GM12874 (cell line): Measurements from ENCODE around the gene ATG13.

Source experiments
- TF ChIP-seq, protein P1 (sequence below): IDR thresholded peaks from 2 replicates; pipeline ENCODE4 v1.5.1; 2011; ENCODE audit warnings: low read depth, mild to moderate bottlenecking, control low read depth, low read length, moderate library complexity; ENCODE audit not compliant: insufficient read depth

ATG13 gene

GRCh38 chr11:46706886-46707285, 89.5 kb downstream of the ATG13 start:
- TF ChIP-seq, protein P1, sequence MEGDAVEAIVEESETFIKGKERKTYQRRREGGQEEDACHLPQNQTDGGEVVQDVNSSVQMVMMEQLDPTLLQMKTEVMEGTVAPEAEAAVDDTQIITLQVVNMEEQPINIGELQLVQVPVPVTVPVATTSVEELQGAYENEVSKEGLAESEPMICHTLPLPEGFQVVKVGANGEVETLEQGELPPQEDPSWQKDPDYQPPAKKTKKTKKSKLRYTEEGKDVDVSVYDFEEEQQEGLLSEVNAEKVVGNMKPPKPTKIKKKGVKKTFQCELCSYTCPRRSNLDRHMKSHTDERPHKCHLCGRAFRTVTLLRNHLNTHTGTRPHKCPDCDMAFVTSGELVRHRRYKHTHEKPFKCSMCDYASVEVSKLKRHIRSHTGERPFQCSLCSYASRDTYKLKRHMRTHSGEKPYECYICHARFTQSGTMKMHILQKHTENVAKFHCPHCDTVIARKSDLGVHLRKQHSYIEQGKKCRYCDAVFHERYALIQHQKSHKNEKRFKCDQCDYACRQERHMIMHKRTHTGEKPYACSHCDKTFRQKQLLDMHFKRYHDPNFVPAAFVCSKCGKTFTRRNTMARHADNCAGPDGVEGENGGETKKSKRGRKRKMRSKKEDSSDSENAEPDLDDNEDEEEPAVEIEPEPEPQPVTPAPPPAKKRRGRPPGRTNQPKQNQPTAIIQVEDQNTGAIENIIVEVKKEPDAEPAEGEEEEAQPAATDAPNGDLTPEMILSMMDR = no peak

DNA sequence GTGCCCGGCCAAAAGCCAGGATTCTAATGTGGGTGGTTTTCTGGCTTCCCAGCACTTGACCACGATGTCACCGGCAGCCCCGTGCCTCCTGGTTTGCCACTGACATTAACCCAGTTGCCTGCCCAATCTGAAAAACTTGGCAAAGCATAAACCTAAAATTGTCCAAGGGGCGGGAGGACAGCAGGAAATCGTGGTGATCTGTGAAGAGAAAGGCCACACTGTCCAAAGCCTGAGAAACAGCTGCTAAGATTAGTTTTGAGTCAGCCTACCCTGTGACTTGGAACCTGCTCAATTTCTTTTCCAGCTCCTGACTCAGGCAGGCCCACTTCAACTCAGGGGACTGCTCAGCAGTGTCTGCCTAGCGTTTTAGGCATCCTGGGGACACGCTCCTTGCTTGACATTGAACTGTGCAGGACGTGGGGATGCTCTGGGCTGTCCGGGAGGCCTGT, 93.5 kb downstream of the ATG13 start:
- TF ChIP-seq, protein P1 = no peak

GRCh38 chr11:46711303-46711702, 94.0 kb downstream of the ATG13 start:
- TF ChIP-seq, protein P1 = no peak

- TF ChIP-seq, protein P1 = no peak
Observed at GRCh38 chr11:46712874-46713576, 95.7 kb downstream of the ATG13 start.

- TF ChIP-seq, protein P1 = no peak
Observed at GRCh38 chr11:46718155-46719019, 101.0 kb downstream of the ATG13 start.

- TF ChIP-seq, protein P1 = no peak
Observed at GRCh38 chr11:46719048-46719542, 101.7 kb downstream of the ATG13 start, which contains the start of gene F2. Gene F2, plus strand, starts transcription at chr11:46719213. Its CDS starts 23 bp downstream, at chr11:46719236.

- TF ChIP-seq, protein P1 = no peak
Observed at GRCh38 chr11:46719543-46720218, 102.3 kb downstream of the ATG13 start.
